DMS79 (cell line): ENCODE results near the gene GTPBP6.
"Not testable (repeated sequence)": the region's sequence is repeated elsewhere in the genome, so short reads cannot be mapped to it uniquely, and the experiment has no call there.

Experiments used
- DNase-seq: peaks from one replicate; lab custom pipeline; 2025; lab: John Stamatoyannopoulos, UW

The GTPBP6 gene

DNA sequence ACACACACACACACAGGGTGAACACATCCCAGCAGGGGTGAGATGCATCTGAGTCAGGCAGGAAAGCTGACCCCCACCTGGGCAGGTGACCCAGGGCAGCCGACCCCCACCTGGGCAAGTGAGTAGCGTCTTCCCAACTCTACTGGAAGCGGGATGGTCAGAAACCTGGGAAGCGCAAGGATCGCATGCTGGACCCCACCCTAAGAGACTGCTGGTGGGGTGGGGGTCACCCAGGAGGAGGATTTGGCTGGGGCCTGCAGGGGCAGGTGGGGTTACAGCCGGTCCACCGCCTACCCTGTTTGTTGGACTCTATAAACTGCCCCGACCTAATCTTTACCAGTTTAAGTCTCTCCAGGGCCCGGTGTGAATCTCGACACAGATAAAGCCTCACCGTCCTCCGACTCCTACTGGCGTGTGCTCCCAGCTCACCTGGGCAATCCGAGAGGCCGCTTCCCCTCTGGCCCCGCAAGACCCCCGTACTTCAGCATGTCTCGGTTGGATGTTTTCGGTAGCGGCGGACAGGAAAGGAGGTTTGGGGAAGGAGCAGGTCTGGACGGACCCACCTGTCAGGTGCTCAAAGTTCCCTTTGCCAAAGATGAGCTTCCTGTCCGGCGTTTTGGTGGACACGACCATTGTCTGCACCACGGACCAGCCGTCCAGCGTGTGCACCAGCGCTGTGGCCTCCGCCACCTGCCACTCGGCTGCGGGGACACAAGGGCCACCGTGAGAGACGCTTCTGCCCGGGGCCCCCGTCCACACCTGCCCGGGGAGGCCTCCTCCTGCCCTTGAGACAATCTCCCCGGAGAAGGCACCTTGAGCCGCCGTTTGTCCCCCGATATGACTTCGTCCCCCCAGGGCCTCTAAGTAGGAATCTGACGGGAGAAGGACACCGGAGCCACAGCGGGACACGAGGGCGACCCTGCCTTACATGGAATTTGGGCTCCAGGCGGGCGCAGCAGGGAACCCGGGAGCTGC lies 2.0 kb downstream of the GTPBP6 start:
- DNase-seq = no peak

DNA sequence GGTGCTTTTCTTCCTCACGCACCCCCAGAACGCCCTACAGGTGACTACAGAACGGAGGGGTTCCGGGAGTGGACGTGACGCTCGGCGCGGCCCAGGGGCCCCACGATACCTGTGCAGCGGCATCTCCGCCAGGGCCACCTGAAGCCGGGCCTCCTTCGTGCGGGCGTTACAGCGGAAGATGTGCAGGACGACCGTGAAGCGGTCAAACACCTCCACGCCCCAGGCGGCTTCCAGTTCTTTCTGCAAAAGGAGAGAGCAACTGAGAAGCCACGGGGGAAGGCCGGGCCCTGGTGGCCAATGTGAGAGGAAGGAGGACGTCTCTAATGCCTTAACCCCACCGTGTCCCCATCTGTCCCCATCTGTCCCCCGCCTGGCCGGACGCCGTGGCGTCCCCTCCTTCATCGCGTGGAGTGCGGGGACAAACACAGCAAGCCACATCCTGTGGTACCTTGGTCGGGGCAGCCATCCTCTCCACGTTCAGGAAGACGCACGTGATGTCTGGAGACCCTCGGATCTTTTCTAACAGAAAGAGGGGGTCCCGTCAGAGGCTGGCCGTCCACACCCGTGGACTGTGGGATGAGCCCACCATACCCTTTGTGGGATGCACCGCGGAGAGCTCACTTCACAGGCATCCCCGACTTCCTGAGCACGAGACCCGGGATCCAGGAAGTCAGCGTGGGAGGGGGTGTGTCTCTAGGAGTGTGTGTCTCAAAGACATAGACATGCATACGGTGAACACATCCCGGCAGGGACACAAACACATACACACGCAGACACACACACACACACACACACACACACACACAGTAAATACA lies 3.6 kb downstream of the GTPBP6 start:
- no peak for DNase-seq

DNA sequence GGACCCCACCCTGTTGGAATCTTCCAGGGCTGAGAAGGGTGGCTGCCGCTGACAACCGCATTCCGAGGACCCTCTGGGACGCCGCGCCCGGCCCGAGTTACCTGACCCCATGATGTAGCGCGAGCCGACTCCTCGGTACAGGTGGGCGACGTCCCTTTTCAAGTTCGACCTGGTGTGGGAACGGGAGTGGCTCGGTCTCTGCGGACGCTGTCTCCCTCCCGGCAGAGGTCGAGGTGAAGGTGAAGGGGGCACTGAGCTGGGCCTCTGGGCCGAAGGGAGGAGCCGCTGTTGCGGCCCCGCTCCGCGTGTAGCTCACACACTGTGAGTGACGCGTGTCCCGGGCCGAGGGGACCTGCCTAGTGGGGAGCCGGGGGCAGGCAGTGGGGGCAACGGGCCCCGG lies 4.5 kb downstream of the GTPBP6 start:
- no peak for DNase-seq

DNA sequence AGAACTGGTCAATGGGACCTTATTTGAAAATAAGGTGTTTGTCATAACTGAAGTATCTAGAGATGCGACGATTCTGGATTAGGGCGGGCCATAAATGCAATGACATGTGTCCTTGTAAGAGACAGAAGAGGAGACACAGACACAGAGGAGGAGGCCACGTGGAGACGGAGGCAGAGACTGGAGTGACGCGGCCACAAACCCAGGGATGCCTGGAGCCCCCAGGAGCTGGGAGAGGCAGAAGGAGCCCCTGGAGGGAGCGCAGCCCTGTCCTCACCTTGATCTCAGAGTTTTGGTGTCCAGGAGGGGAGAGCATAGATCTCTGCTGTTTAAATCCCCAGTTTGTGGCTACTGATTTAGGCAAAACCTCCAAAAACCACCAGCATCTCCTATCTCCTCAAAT lies 5.0 kb downstream of the GTPBP6 start:
- no peak for DNase-seq

DNA sequence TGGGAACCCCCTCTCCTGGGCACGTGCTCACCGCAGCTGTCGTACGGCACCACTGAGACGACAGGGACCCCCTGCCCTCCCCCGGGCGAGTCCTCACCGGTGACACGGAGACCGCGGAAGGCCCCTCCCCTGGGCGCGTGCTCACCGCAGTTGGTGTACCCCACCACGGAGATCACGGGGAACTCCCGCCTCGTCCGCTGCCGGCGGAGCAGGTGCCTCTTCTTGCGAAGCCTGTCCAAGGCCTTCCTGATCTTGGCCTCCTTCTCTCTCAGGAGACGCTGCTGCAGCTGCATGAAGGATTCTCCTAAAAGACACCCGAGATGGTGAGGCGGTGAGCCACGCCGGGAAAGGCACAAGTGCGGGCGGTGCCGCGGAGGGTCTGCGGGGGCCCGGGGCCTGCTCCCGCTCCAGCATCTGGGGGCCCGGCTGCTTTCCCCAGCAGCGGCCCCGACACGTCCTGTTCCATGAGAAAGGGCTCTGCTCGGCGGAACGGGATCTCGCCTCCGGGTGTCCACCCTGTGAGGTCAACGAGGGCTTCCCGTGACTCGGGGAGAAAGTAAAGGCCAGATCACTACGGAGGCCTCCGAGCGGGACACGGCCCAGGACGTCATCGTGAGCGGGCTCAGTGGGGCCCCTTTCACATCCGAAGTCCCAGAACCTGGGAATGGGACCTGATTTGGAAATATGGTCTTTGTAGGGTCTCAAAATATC lies 5.8 kb downstream of the GTPBP6 start:
- DNase-seq = no peak

DNA sequence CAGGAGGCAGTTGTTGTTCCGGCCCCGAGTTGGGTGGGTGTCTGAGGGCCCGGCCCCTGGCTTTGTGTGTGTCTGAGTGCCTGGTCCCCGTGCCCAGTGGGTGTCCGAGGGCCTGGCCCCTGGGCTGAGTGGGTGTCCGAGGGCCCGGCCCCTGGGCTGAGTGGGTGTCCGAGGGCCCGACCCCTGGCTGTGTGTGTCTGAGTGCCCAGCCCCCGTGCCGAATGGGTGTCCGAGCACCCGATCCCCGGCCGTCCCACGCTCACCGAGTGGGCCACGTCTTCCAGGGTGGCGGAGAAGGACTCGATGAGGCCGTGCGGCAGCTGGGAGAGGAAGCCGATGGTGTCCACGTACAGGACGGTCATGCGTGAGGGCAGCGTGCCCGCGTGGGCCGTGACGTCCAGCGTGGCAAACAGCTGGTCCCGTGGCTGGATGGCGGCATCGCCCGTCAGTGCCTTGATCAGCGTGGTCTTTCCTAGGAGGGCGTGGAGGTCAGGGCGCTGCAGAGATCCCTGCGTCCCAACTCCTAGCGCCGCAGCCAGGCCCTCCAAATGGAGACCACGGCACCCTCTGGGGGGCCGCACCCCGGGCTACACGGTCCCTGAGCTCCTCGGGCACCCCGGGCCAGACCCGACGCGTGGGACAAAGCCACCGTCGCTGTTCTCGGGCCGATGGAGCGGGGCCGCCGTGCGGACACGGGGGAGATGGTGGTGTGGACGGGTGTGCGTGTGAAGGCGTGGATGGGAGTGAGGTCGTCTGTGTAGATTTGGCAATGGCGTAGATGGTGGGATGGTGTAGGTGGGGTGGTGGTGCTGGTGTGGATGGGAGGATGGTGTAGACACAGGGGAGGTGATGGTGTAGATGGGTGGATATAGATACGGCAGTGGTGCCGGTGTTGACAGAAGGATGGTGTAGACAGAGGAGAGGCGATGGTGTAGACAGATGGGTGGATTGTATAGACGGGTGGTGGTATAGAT lies 7.2 kb downstream of the GTPBP6 start:
- DNase-seq = no peak

DNA sequence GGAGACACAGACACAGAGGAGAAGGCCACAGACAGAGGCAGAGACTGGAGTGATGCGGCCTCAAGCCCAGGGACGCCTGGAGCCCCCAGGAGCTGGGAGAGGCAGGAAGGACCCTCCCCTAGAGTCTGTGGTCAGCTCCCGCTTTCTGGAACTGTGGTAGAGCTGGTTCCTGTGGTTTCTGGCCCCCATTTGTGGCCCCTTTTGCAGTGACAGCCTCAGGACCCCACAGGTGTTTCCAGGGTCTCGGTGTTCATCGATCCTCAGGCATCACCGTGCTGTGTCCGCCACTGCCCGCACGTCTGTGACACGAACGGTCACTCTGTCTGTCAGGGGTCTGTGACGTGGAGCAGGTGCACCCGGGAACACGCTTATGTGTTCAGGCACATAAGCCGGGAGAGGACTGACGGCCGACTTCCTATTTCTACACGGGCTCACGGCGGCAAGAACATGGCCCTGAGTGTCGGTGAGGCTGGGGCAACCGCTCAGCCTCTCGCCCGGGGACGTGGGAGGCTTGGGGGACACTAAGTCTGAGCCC lies 7.9 kb downstream of the GTPBP6 start:
- no peak for DNase-seq

DNA sequence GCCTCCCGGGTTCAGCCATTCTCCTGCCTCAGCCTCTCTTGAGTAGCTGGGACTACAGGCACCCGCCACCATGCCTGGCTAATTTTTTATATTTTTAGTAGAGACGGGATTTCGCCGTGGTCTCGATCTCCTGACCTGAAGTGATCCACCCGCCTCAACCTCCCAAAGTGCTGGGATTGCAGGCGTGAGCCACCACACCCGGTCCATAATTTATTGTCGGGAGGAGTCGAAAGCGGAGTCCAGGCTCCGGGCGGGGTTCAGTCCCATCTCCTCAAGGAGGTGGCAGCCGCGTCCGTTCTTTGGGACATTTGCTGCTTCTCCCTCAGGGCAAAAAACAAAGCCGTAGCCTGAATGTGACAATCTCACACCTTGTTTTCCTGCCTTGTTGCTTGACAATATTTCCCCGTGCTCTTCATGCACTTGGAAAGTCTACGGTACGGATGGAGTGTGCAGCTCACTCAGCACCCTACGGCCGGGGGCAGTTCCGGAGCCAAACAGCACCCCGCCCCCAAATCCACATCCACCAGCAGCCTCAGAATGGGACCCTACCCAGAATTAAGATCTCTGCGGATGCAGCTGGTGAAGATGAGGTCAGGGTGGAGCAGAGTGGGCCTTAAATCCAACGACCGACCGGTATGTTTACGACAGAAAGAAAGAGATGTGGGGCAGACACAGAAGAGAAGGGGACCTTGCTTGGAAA lies 9.6 kb downstream of the GTPBP6 start:
- no peak for DNase-seq

DNA sequence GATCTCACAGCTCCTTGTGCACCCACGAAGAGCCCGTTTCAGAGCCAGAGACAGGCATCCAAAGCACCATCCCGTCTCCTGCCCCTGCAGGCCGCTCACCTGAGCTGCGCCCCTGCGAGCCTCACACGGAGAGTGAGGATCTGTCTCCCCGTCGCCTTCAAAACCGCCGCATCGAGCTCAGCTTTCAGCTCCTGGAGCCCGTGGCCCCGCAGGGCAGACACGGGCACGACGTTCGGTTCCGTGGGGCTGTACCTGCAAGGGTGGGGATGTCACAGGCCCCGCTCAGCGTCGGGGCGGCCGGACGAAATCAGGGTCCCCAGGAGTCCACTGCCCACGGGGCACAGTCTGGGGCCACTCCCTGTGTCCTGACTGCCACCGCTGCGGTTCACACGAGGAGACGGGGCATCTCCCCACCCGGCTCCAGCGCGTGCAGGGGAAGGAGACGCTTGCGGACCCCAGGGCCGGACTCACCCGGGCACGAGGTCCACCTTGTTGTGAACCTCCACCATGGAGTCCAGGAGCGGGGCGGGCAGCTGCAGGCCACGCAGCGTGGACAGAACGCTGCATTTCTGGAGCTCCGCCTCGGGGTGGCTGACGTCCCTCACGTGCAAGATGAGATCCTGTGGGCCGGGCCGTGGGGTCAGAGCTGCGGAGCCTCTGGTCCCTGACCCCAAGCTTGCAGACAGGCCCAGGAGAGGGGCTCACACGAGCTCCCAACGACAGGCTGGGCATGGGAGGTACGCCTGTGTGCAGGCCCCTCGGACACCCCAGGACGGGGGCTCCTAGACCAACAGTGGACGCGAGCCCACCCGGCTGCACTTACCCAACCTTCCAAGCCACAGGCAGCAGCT lies 11.1 kb downstream of the GTPBP6 start:
- no peak for DNase-seq

DNA sequence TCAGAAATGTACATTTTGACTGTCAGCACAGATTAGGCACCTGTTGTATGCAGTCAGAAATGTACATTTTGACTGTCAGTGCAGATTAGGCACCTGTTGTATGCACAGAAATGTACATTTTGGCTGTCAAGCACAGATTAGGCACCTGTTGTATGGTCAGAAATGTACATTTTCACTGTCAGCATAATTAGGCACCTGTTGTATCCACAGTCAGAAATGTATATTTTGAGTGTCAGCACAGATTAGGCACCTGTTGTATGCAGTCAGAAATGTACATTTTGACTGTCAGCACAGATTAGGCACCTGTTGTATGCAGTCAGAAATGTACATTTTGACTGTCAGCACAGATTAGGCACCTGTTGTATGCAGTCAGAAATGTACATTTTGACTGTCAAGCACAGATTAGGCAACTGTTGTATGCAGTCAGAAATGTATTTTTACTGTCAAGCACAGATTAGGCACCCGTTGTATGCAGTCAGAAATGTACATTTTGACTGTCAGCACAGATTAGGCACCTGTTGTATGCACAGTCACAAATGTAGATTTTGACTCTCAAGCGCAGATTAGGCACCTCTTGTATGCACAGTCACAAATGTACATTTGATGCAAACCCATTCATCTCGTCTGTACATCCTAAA lies 11.9 kb downstream of the GTPBP6 start:
- DNase-seq = not testable (repeated sequence)

DNA sequence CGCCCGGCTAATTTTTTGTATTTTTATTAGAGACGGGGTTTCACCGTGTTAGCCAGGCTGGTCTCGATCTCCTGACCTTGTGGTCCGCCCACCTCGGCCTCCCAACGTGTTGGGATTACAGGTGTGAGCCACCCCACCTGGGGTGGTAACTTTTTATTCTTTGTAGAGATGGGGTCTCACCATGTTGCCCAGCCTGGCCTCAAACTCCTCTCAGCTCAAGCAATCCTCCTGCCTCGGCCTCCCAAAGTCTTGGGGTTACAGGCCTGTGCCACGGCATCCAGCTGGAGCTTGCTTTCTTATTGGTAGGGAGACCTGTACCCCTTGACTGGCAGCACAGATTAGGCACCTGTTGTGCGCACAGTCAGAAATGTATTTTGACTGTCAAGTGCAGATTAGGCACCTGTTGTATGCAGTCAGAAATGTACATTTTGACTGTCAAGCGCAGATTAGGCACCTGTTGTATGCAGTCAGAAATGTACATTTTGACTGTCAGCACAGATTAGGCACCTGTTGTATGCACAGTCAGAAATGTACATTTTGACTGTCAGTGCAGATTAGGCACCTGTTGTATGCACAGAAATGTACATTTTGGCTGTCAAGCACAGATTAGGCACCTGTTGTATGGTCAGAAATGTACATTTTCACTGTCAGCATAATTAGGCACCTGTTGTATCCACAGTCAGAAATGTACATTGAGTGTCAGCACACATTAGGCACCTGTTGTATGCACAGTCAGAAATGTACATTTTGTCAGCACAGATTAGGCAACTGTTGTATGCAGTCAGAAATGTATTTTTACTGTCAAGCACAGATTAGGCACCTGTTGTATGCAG lies 12.6 kb downstream of the GTPBP6 start:
- not testable (repeated sequence) for DNase-seq

DNA sequence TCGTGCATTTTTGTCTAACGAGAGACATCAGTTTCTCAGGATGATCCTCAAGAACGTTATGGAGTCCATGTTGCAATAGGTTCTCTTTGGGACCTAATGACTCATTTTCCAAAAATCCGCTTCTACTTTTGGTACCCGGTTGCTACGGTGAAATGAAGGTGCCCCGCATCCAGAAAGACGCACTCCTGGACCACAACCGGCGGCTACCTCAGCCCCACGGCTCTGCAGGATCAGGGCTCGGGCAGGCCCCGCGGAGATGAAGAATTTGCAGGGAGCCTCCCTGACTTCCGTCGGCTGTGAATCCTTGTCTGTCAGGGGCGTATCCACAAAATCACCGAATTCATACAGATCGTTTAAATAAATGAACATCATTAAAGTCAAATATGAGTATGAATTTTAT lies 15.6 kb downstream of the GTPBP6 start:
- DNase-seq = no peak

DNA sequence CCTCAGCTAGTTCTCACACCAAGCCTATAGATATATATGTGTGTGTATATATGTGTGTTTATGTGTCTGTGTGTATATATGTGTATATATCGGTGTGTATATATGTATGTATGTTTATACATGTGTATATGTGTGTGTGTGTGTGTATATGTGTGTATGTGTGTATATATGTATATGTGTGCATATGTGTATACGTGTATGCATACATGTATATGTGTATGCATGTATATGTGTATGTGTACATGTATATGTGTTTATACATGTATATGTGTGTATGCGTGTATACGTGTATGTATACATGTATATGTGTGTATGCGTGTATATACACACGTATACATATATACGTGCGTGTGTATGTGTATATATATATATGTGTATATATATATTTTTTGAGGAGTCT lies 18.3 kb downstream of the GTPBP6 start:
- no peak for DNase-seq

DNA sequence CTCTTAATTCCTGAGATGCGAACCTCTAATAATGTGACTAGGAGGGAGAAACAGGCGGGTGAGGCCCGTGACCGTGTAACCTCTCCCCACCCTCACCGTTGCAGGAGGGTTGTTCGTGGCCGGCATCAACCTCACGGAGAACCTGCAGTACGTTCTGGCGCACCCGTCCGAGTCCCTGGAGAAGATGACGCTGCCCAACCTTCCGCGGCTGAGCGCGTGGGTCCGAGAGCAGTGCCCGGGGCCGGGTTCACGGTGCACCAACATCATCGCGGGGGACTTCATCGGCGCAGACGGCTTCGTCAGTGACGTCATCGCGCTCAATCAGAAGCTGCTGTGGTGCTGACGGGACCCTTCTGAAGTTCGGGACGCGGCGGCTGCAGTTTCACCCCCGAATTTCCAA lies 19.6 kb downstream of the GTPBP6 start:
- DNase-seq = no peak

DNA sequence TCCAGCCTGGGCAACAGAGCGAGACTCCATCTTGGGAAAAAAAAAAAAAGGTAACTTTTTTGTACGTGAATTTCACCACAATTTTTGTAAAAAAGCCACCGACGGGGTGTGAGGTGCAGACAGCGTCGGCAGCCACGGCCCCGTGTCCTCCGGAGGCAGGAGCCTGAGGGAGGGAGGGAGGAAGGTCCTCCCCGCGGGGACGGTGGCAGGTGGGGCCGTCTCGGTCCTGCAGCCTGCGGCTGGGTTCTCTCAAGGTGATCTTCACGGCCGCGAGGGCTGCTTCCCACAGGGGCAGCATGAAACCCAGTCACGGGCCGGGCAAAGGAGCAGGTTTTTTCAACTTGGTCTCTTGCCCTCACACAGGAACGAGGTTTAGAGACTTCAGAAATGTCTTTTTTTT lies 23.5 kb downstream of the GTPBP6 start:
- DNase-seq = no peak

DNA sequence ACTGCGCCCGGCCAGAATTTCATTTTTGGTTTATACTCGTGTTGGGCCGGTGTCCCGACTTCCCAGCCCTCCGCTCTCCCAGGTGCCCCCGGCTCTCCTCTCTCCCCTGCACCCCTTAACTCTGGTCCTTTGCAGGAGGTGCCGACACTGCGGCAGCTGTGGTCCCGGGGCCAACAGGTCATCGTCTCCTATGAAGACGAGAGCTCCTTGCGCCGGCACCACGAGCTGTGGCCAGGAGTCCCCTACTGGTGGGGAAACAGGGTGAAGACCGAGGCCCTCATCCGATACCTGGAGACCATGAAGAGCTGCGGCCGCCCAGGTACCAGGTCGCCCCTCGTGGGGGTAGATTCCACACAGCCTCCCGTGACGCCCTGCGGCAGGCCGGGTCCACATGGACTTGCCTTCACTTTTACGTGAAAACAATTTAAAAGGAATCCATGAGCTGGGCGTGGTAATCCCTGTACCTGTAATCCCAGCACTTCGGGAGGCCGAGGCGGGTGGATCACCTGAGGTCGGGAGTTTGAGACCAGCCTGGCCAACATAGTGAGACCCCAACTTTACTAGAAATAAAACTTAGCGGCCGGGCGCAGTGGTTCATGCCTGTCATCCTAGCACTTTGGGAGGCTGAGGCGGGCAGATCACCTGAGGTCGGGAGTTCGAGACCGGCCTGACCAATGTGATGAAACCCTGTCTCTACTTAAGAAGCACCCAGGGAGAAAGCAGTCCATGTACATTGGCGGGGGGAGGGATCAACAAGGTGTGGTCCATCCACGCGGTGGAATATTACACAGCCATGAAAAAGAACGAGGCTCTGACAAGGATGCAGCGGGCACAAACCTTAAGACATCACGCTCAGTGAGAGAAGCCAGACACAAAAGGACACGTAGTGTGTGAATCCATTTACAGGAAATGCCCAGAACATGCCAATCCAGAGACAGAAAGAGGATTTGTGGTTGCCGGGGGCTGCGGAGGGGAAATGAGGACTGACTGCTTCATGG lies 25.4 kb downstream of the GTPBP6 start:
- DNase-seq = no peak
